GM04503 (cell line): ENCODE results near the gene ACKR2.
A peak's percentile ranks its signal among the peaks of the same experiment; 100 is the strongest.

Experiments
- DNase-seq: peaks from one replicate; pipeline ENCODE4 v3.0.0-alpha.2; 2012; ENCODE audit warnings: low read depth

Gene ACKR2

GRCh38 chr3:42809202-42809601 lies at the start of gene ACKR2:
Gene ACKR2 (plus strand): TSS chr3:42809445. CDS start chr3:42864503, 55,058 bp downstream.
- DNase-seq, result no peak

GRCh38 chr3:42762046-42762724 lies 47.1 kb upstream of the ACKR2 start:
- no peak for DNase-seq

GRCh38 chr3:42763021-42763420 lies 46.2 kb upstream of the ACKR2 start:
- no peak for DNase-seq

- no peak for DNase-seq
These were observed 45.1 kb upstream of the ACKR2 start for GRCh38 chr3:42764115-42764514.

- no peak for DNase-seq
These were observed 44.5 kb upstream of the ACKR2 start for GRCh38 chr3:42764561-42765295.

- no peak for DNase-seq
These were observed 39.6 kb upstream of the ACKR2 start for GRCh38 chr3:42769477-42770131.

- DNase-seq, result no peak
These were observed 38.0 kb upstream of the ACKR2 start for GRCh38 chr3:42771271-42771670.

- peak; percentile 43 for DNase-seq
These were observed 36.4 kb upstream of the ACKR2 start, which contains the start of gene CCDC13 for GRCh38 chr3:42772670-42773408. Gene CCDC13 (minus strand): TSS chr3:42773253. CDS start chr3:42758345, 14,908 bp downstream.

GRCh38 chr3:42773409-42773751 lies 35.9 kb upstream of the ACKR2 start:
- no peak for DNase-seq

GRCh38 chr3:42778644-42779043 lies 30.6 kb upstream of the ACKR2 start:
- peak; percentile 32 for DNase-seq

GRCh38 chr3:42780398-42780797 lies 28.8 kb upstream of the ACKR2 start:
- DNase-seq, result no peak

GRCh38 chr3:42780892-42781700 lies 28.1 kb upstream of the ACKR2 start:
- DNase-seq, result peak; percentile 36

- DNase-seq, result no peak
These were observed 23.0 kb upstream of the ACKR2 start for GRCh38 chr3:42786212-42786611.

GRCh38 chr3:42786631-42787030 lies 22.6 kb upstream of the ACKR2 start:
- no peak for DNase-seq

GRCh38 chr3:42790714-42791229 lies 18.5 kb upstream of the ACKR2 start:
- DNase-seq, result no peak

- DNase-seq, result no peak
These were observed 13.5 kb upstream of the ACKR2 start for GRCh38 chr3:42795621-42796181.

- no peak for DNase-seq
These were observed 12.8 kb upstream of the ACKR2 start for GRCh38 chr3:42796332-42796885.

- DNase-seq, result no peak
These were observed 9.9 kb upstream of the ACKR2 start for GRCh38 chr3:42799376-42799775.

- no peak for DNase-seq
These were observed 9.0 kb upstream of the ACKR2 start for GRCh38 chr3:42800251-42800650.

- no peak for DNase-seq
These were observed 8.1 kb upstream of the ACKR2 start for GRCh38 chr3:42801048-42801620.
